ENCODE data around the gene LMNA.
"Not testable (repeated sequence)": the region's sequence is repeated elsewhere in the genome, so short reads cannot be mapped to it uniquely, and the experiment has no call there.

Gene LMNA

DNA sequence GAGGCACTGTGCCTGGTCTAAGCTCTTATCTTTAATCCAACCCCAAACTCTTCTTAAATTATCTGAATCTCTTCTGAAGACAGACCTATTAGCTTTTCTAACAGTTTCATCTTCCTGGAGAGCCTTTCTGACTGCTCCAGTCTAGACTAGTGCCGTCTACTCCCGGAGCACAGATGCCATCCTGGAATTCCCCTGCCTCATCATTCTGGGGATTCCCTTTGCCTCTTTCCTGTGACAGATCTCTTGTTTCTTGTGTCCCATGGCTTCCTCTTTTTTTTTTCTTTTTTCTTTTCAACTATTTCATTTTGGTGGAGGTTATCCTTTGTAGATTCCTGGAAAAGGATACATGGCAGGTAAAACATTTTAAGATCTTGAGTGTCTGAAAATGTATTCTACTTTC, 50.6 kb downstream of the LMNA start:
- no peak overlapping the region for H3K4me3 ChIP-seq (ENCODE audit: low read length)
- H3K4me1 ChIP-seq (ENCODE audit: insufficient read depth, low read length): no peaks in the 10 kb centered on the region
- no peaks in the 10 kb centered on the region for H3K9me3 ChIP-seq (ENCODE audit: low read length)
- H2AFZ ChIP-seq (ENCODE audit: low read depth, low read length): no peak overlapping the region
- no peaks in the 10 kb centered on the region for H3K27me3 ChIP-seq (ENCODE audit: insufficient read depth, low read length)
- no peaks in the 10 kb centered on the region for H3K36me3 ChIP-seq (ENCODE audit: insufficient read depth, low read length)

DNA sequence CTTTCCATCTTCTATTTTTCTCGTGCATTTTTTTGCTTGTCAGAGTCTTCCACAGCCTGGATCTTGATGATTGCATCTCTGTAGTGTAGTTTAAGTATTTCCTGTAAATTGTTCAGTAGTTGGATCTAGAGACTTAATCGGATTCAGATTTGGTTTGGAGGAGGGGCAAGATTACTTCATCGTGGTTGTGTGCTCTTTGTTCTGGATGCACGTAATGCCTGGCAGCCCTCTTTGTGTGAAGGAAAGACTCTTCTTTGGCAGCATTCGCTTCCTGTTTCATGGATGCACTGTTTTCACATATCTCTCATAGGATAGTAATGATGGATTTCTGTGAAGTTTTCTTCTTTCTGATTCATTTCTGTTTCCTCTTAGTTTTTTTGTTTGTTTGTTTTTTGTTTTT, 53.0 kb downstream of the LMNA start:
- H3K4me3 ChIP-seq (ENCODE audit: low read length): no peak overlapping the region
- no peaks in the 10 kb centered on the region for H3K36me3 ChIP-seq (ENCODE audit: insufficient read depth, low read length)
- no peak overlapping the region for H2AFZ ChIP-seq (ENCODE audit: low read depth, low read length)
- H3K4me1 ChIP-seq (ENCODE audit: insufficient read depth, low read length): no peaks in the 10 kb centered on the region
- H3K27me3 ChIP-seq (ENCODE audit: insufficient read depth, low read length): peaks cover 2% of the 10 kb centered on the region
- no peaks in the 10 kb centered on the region for H3K9me3 ChIP-seq (ENCODE audit: low read length)

DNA sequence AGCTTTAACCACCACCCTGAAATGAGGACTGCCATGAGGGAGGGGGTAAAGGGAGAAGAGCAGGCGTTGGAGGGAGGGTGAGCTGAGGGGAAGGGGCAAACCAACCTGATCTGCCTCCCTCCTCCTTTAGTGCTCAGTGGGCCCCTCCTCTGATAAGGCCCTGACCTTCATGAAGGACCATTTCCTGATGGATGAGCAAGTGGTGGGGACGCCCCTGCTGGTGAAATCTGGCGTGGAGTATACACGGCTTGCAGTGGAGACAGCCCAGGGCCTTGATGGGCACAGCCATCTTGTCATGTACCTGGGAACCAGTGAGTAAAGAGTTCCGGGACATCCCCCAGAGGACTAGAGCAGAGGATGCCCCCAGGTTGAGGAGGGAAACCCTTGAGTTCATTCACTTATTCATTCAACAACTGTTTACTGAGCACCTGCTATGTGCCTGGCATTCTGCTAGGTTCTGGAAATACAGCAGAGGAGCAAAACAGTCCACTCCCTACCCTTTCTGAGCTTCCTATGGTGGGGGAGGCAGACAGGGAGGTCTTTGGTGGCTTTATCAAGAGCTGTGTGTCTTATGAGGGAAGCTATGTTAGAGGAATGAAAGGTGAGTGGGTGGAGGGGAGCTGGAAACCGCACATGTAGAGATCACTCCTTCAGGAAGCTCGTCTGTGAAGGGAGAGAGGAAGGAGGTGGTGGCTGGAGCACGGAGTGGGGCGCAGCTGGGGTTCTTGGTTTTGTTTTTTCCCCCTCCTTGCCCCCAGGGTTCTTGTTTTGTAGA, 58.4 kb downstream of the LMNA start:
- H3K27me3 ChIP-seq (ENCODE audit: insufficient read depth, low read length): peaks cover 6% of the 10 kb centered on the region
- no peaks in the 10 kb centered on the region for H3K4me1 ChIP-seq (ENCODE audit: insufficient read depth, low read length)
- no peaks in the 10 kb centered on the region for H3K36me3 ChIP-seq (ENCODE audit: insufficient read depth, low read length)
- H2AFZ ChIP-seq (ENCODE audit: low read depth, low read length): no peak overlapping the region
- no peak overlapping the region for H3K4me3 ChIP-seq (ENCODE audit: low read length)
- no peaks in the 10 kb centered on the region for H3K9me3 ChIP-seq (ENCODE audit: low read length)

DNA sequence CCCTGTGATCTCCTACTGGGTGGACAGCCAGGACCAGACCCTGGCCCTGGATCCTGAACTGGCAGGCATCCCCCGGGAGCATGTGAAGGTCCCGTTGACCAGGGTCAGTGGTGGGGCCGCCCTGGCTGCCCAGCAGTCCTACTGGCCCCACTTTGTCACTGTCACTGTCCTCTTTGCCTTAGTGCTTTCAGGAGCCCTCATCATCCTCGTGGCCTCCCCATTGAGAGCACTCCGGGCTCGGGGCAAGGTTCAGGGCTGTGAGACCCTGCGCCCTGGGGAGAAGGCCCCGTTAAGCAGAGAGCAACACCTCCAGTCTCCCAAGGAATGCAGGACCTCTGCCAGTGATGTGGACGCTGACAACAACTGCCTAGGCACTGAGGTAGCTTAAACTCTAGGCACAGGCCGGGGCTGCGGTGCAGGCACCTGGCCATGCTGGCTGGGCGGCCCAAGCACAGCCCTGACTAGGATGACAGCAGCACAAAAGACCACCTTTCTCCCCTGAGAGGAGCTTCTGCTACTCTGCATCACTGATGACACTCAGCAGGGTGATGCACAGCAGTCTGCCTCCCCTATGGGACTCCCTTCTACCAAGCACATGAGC, 62.2 kb downstream of the LMNA start:
- Histone ChIP-seq H3K27me3 (ENCODE audit: insufficient read depth, low read length) (peaks cover 6% of the 10 kb centered on the region), H3K4me1 (ENCODE audit: insufficient read depth, low read length) (no peaks in the 10 kb centered on the region)

DNA sequence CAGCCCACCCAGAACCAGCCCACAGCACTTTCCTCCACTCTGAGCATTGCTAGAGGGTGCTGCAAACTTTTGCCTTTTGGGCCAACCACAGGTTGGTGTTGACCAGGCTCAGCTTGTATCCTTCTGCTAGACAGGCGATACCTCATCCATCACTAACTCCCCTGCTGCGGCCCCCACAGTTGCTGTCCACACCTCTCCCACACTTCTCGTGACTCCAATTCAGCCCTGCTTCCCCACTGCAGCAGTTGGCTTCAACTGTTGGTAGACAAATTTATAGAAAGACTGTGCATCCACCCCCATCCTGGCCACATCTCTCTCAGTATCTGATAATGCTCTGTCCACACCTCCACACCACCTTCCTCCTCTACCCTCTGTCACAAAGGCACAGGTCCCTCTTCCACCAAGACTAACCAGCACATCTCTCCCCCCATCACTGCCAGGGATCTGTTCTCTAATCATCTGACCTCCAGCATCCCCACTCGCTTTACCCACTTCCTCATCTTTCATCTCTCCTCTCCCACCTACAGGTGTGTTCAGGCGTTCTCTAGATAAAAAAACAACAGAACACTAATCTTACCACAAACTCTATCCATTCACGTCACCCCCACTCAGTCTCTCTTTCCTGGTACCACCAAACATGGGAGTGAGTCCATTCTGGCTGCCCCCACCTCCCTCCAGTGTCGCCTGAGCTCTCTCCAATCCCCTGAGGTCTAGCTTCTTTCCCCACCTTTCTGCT, 63.6 kb downstream of the LMNA start:
- peaks cover 3% of the 10 kb centered on the region for H3K27me3 ChIP-seq (ENCODE audit: insufficient read depth, low read length)
- no peak overlapping the region for H2AFZ ChIP-seq (ENCODE audit: low read depth, low read length)
- H3K36me3 ChIP-seq (ENCODE audit: insufficient read depth, low read length): no peaks in the 10 kb centered on the region
- H3K4me3 ChIP-seq (ENCODE audit: low read length): no peak overlapping the region
- H3K9me3 ChIP-seq (ENCODE audit: low read length): no peaks in the 10 kb centered on the region
- H3K4me1 ChIP-seq (ENCODE audit: insufficient read depth, low read length): no peaks in the 10 kb centered on the region

More for the DNA sequence above, 62.2 kb downstream of the LMNA start:
- Histone ChIP-seq H3K9me3 (ENCODE audit: low read length) (no peaks in the 10 kb centered on the region), H3K4me3 (ENCODE audit: low read length) (no peak overlapping the region), H3K36me3 (ENCODE audit: insufficient read depth, low read length) (no peaks in the 10 kb centered on the region), H2AFZ (ENCODE audit: low read depth, low read length) (no peak overlapping the region)

DNA sequence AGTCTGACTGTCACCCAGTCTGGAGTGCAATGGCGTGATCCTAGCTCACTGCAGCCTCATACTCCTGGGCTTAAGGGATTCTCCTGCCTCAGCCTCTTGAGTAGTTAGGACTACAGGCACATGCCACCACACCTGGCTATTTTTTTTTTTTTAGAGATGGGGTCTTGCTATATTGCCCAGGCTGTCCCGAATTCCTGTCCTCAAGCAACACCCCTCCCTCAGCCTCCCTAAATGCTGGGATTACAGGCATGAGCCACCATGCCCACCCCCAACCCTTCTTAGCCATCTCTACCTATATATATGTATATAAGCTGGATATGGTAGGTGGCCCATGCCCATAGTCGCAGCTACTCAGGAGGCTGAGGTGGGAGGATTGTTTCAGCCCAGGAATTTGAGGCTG, 66.0 kb downstream of the LMNA start:
- Histone ChIP-seq H3K36me3 (ENCODE audit: insufficient read depth, low read length) (no peaks in the 10 kb centered on the region), H3K4me3 (ENCODE audit: low read length) (no peak overlapping the region), H3K27me3 (ENCODE audit: insufficient read depth, low read length) (no peaks in the 10 kb centered on the region), H3K4me1 (ENCODE audit: insufficient read depth, low read length) (no peaks in the 10 kb centered on the region), H3K9me3 (ENCODE audit: low read length) (no peaks in the 10 kb centered on the region), H2AFZ (ENCODE audit: low read depth, low read length) (no peak overlapping the region)

DNA sequence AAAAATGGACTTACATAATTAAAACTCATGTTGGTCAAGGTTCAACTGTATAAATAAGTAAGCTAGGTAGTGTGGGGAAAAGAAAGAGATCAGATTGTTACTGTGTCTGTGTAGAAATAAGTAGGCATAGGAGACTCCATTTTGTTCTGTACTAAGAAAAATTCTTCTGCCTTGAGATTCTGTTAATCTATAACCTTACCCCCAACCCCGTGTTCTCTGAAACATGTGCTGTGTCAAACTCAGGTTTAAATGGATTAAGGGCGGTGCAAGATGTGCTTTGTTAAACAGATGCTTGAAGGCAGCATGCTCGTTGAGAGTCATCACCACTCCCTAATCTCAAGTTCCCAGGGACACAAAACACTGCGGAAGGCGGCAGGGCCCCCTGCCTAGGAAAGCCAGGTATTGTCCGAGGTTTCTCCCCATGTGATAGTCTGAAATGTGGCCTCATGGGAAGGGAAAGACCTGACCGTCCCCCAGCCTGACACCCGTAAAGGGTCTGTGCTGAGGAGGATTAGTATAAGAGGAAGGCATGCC, 66.9 kb downstream of the LMNA start:
- H2AFZ ChIP-seq (ENCODE audit: low read depth, low read length): peak overlapping the region; percentile 17
- H3K4me3 ChIP-seq (ENCODE audit: low read length): not testable (repeated sequence)

DNA sequence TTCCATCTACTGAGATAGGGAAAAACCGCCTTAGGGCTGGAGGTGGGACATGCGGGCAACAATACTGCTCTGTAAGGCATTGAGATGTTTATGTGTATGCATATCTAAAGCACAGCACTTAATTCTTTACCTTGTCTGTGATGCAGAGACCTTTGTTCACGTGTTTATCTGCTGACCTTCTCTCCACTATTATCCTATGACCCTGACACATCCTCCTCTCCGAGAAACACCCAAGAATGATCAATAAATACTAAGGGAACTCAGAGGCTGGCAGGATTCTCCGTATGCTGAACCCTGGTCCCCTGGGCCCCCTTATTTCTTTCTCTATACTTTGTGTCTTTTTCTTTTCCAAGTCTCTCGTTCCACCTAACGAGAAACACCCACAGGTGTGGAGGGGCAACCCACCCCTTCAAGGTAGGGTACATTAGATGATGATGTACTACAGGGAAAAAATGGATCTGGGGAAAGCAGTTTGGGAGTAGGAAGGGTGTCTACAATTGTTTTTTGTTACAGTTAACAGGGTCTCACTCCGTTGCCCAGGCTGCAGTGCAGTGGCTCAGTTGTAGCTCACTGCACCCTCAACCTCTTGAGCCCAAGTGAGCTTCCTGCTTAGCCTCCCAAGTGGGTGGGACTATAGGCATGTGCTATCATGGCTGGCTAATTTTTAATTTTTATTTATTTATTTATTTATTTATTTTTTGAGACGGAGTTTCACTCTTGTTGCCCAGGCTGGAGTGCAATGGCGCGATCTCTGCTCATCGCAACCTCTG, 67.7 kb downstream of the LMNA start:
- not testable (repeated sequence) for H3K36me3 ChIP-seq (ENCODE audit: insufficient read depth, low read length); H3K9me3 ChIP-seq (ENCODE audit: low read length); H3K4me1 ChIP-seq (ENCODE audit: insufficient read depth, low read length); H3K27me3 ChIP-seq (ENCODE audit: insufficient read depth, low read length); H3K4me3 ChIP-seq (ENCODE audit: low read length); H2AFZ ChIP-seq (ENCODE audit: low read depth, low read length)

More for the DNA sequence above, 66.9 kb downstream of the LMNA start:
- not testable (repeated sequence) for H3K27me3 ChIP-seq (ENCODE audit: insufficient read depth, low read length); H3K36me3 ChIP-seq (ENCODE audit: insufficient read depth, low read length); H3K9me3 ChIP-seq (ENCODE audit: low read length); H3K4me1 ChIP-seq (ENCODE audit: insufficient read depth, low read length)

DNA sequence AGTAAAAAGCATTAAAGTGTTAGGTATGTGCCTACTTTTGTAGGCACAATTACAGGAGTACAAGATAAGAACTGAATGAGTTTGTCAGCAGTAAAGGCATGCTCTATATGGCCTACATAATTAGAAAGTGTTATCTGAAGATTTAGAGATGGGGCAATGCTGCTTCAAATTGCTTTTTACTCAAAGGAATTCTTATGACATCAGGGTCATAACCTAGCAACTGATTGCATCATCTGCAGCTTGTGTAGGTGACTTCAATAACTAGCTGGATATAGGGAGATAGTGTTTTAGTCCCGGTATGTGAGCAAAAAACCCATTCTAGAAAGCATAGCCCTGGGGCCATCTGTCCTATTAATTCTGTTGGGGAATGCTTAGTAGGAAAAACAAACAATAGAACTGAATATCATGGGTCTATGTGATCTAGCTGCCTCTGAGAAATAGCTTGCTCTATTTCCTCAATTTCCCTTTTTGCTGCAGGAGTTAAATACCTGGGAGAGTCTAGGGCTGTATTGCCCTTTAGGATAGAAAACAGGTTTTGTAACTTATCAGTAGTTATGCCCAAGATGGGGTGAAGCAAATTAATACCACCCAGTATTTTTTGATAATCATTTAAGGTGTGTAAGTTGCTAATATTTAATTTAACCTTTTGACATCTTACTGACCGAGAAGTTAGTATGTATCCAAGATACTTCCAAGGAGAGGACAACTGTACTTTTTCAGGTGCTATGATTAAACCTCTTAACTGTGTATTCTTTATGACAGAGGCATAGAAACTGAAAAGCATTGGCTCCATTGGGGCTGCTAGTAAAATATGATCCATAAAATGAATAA, 72.1 kb downstream of the LMNA start:
- not testable (repeated sequence) for H3K4me3 ChIP-seq (ENCODE audit: low read length); H3K27me3 ChIP-seq (ENCODE audit: insufficient read depth, low read length); H3K36me3 ChIP-seq (ENCODE audit: insufficient read depth, low read length); H2AFZ ChIP-seq (ENCODE audit: low read depth, low read length); H3K4me1 ChIP-seq (ENCODE audit: insufficient read depth, low read length); H3K9me3 ChIP-seq (ENCODE audit: low read length)
